Mesothelial cell of epicardium (in vitro differentiated cells): Measurements from ENCODE around the gene BLM. TPM values are rescaled to one million over a fixed set of nuclear protein-coding genes. Genes with fewer than 3 reads are reported as not detected.

Experiments
- DNase-seq, 2 experiments: peaks; one replicate each; pipeline ENCODE4 v3.0.0; 2021; ENCODE audit warnings: low spot score in 2 of 2; ENCODE audit not compliant: unreplicated experiment in 2 of 2
- H3K27ac Mint-ChIP-seq: 2 replicates; pipeline ENCODE4 v1.8.0; 2021; ENCODE audit warnings: mixed read lengths
- H3K27me3 Mint-ChIP-seq: 2 replicates; pipeline ENCODE4 v1.8.0; 2021; ENCODE audit warnings: low read depth, mixed read lengths
- H3K36me3 Mint-ChIP-seq: 2 replicates; pipeline ENCODE4 v1.8.0; 2021; ENCODE audit warnings: mixed read lengths
- H3K4me1 Mint-ChIP-seq: 2 replicates; pipeline ENCODE4 v1.8.0; 2021; ENCODE audit warnings: mixed read lengths
- H3K4me3 Mint-ChIP-seq: 2 replicates; pipeline ENCODE4 v1.8.0; 2021; ENCODE audit warnings: mild to moderate bottlenecking, moderate library complexity, mixed read lengths
- H3K9me3 Mint-ChIP-seq: 2 replicates; pipeline ENCODE4 v1.8.0; 2021; ENCODE audit warnings: mixed read lengths
- total RNA-seq: library from RNA; stranded (reverse); gene quantifications from 3 replicates; pipeline ENCODE4 v1.2.1, GENCODE V29; 2021
- TF ChIP-seq, protein P1 (sequence below): fragments of 200-600 bp; sonication (generic); IDR thresholded peaks from one replicate; pipeline ENCODE4 v1.5.0; 2021; ENCODE audit warnings: antibody characterized with exemption; ENCODE audit not compliant: unreplicated experiment

The BLM gene
- total RNA-seq, 1 donor from 2014 or later, result 13.4 TPM

DNA sequence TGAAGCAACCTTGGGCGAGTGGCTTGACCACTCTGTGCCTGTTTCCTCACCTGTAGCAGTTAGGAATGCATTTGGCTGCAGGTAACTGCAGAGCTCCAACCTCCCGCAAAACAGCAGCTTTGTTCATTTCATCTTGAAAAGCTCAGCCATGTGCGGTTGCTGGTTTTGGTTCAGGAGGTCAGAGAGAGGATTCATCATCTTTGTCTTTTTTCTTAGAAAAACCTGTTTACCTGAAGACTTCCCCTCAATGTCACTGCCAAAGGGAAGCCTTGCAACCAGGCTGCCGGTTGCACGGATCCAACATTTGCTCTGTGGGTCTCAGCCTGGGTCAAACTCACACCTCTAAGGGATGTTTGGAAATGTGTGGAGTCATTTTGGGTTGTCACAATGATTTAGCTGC is 134.8 kb downstream of the BLM start:
- Mint-ChIP-seq H3K27ac (no peak overlapping the region), H3K27me3 (no peaks in the 10 kb centered on the region), H3K4me3 (no peak overlapping the region), H3K36me3 (peaks cover 4% of the 10 kb centered on the region), H3K4me1 (no peaks in the 10 kb centered on the region), H3K9me3 (no peaks in the 10 kb centered on the region)
- no peak for DNase-seq
- TF ChIP-seq, protein P1, sequence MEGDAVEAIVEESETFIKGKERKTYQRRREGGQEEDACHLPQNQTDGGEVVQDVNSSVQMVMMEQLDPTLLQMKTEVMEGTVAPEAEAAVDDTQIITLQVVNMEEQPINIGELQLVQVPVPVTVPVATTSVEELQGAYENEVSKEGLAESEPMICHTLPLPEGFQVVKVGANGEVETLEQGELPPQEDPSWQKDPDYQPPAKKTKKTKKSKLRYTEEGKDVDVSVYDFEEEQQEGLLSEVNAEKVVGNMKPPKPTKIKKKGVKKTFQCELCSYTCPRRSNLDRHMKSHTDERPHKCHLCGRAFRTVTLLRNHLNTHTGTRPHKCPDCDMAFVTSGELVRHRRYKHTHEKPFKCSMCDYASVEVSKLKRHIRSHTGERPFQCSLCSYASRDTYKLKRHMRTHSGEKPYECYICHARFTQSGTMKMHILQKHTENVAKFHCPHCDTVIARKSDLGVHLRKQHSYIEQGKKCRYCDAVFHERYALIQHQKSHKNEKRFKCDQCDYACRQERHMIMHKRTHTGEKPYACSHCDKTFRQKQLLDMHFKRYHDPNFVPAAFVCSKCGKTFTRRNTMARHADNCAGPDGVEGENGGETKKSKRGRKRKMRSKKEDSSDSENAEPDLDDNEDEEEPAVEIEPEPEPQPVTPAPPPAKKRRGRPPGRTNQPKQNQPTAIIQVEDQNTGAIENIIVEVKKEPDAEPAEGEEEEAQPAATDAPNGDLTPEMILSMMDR, result no peak

GRCh38 chr15:90855139-90855538 is 138.0 kb downstream of the BLM start:
- DNase-seq, result no peak
- Mint-ChIP-seq H3K4me1 (peaks cover 5% of the 10 kb centered on the region), H3K36me3 (peaks cover 4% of the 10 kb centered on the region), H3K27ac (no peak overlapping the region), H3K4me3 (no peak overlapping the region), H3K27me3 (no peaks in the 10 kb centered on the region), H3K9me3 (no peaks in the 10 kb centered on the region)
- TF ChIP-seq, protein P1, result no peak

DNA sequence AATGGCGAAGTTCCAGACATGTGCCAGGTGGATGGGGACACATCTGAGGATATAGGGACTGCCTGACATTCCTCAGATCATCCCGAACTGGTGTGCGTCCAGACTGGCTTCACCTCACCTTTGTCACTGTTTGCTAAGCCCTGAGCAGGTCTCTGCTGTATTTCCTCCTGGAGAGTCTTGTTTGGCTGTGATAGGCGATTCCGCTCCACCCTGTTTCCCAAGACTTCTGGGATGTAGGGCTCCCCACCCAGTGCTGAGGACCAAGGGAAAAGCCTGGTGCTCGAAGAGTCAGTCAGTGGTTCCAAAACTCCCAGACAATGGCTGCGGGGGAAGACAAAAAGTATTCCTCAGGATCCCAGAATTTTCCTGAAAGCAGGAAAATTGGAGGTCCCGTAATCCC is 140.2 kb downstream of the BLM start:
- H3K27ac Mint-ChIP-seq, result no peak overlapping the region
- H3K9me3 Mint-ChIP-seq, result no peaks in the 10 kb centered on the region
- TF ChIP-seq, protein P1, result no peak

DNA sequence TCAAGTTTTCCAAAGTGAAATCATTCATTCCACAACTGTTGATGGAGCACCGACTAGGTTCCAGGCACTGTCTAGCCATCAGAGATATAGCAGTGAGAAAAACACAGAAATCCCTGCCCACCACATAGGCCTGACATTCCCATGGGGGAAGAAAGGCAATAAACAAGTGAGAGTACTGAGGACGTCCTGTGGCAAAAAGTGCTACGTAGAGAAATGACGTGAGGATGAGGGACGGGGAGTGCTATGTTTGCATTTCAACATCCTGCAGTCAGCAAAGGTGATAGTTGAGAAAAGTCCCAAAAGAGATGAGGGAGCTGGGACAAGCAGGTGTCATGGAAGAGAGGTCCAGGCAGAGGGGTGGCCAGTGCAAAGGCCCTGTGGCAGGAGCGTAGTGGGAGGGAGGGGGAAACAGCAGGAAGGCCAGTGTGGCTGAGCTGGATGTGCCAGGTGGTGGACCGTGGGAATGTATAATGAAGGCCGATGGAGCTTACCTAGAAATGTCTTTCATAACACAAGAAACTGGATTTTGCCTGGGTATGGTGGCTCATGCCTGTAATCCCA is 140.8 kb downstream of the BLM start:
- TF ChIP-seq, protein P1, result no peak
- H3K4me3 Mint-ChIP-seq, result no peak overlapping the region
- no peaks in the 10 kb centered on the region for H3K9me3 Mint-ChIP-seq
- H3K27me3 Mint-ChIP-seq, result no peaks in the 10 kb centered on the region
- peaks cover 5% of the 10 kb centered on the region for H3K4me1 Mint-ChIP-seq
- H3K36me3 Mint-ChIP-seq, result no peaks in the 10 kb centered on the region
- DNase-seq, result no peak
- H3K27ac Mint-ChIP-seq, result no peak overlapping the region

More for the DNA sequence above, 140.2 kb downstream of the BLM start:
- H3K4me1 Mint-ChIP-seq, result peaks cover 5% of the 10 kb centered on the region
- DNase-seq, result no peak
- no peaks in the 10 kb centered on the region for H3K36me3 Mint-ChIP-seq
- no peaks in the 10 kb centered on the region for H3K27me3 Mint-ChIP-seq
- no peak overlapping the region for H3K4me3 Mint-ChIP-seq

- Mint-ChIP-seq H3K4me3 (no peak overlapping the region), H3K4me1 (peaks cover 5% of the 10 kb centered on the region), H3K27ac (peak overlapping the region; percentile 74)
Observed at GRCh38 chr15:90859234-90860131, 142.3 kb downstream of the BLM start.

More at GRCh38 chr15:90859234-90860131, 142.3 kb downstream of the BLM start:
- Mint-ChIP-seq H3K36me3 (no peaks in the 10 kb centered on the region), H3K9me3 (no peaks in the 10 kb centered on the region), H3K27me3 (no peaks in the 10 kb centered on the region)
- DNase-seq, result no peak
- TF ChIP-seq, protein P1, result no peak
